HT1080 (cell line): ENCODE measurements around the gene TNFRSF6B. TPM values are rescaled to one million over a fixed set of nuclear protein-coding genes. Genes with fewer than 3 reads are reported as not detected.
"Not testable (repeated sequence)": the region's sequence is repeated elsewhere in the genome, so short reads cannot be mapped to it uniquely, and the experiment has no call there.

ENCODE experiments used
- DNase-seq: peaks from one replicate; pipeline ENCODE4 v3.0.0-alpha.2; 2015; ENCODE audit warnings: low read depth
- polyA plus RNA-seq, 2 experiments: library from polyadenylated mRNA; depleted of rRNA; stranded (reverse); fragments of >200 nt; gene quantifications; 2 replicates each; pipeline ENCODE4 v1.2.3, GENCODE V29; 2015
- total RNA-seq: library from RNA; depleted of rRNA; stranded (reverse); fragments of >200 nt; shearing (Covaris generic); gene quantifications from 2 replicates; pipeline ENCODE4 v1.2.3, GENCODE V29; 2014; rRNA removed

The TNFRSF6B gene, protein sequence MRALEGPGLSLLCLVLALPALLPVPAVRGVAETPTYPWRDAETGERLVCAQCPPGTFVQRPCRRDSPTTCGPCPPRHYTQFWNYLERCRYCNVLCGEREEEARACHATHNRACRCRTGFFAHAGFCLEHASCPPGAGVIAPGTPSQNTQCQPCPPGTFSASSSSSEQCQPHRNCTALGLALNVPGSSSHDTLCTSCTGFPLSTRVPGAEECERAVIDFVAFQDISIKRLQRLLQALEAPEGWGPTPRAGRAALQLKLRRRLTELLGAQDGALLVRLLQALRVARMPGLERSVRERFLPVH
- 5.9 and 7.2 TPM in 2 replicates for total RNA-seq
- polyA plus RNA-seq (2015; cell fraction: cytosol; rRNA removed) = 3.0 and 3.7 TPM in 2 replicates
- 16.0 and 16.9 TPM in 2 replicates for polyA plus RNA-seq (2015; cell fraction: nucleus; rRNA removed)

DNA sequence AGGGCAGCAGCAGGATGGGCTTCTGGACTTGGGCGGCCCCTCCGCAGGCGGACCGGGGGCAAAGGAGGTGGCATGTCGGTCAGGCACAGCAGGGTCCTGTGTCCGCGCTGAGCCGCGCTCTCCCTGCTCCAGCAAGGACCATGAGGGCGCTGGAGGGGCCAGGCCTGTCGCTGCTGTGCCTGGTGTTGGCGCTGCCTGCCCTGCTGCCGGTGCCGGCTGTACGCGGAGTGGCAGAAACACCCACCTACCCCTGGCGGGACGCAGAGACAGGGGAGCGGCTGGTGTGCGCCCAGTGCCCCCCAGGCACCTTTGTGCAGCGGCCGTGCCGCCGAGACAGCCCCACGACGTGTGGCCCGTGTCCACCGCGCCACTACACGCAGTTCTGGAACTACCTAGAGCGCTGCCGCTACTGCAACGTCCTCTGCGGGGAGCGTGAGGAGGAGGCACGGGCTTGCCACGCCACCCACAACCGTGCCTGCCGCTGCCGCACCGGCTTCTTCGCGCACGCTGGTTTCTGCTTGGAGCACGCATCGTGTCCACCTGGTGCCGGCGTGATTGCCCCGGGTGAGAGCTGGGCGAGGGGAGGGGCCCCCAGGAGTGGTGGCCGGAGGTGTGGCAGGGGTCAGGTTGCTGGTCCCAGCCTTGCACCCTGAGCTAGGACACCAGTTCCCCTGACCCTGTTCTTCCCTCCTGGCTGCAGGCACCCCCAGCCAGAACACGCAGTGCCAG lies at the start of gene TNFRSF6B:
Gene TNFRSF6B, plus strand, starts transcription at position 25 of the 729 bp plus-strand sequence. Its CDS starts 116 bp downstream, at position 141.
- DNase-seq = no peak

DNA sequence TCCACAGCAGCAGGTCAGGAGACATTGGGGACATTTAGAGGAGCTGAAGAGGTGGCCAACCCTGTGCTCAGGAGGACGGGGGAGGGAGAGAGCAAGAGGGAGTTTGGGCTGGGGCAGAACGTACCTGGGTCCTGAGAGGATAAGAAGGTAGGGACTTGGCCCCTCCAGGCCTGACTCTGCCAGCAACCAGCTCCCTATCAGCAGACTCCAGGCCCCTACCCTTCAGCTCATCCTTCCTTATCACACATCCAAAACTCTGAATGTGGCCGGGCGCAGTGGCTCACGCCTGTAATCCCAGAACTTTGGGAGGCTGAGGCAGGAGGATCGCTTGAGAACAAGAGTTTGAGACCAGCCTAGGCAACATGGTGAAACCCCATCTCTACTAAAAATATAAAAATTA lies 48.3 kb upstream of the TNFRSF6B start:
- DNase-seq = no peak

DNA sequence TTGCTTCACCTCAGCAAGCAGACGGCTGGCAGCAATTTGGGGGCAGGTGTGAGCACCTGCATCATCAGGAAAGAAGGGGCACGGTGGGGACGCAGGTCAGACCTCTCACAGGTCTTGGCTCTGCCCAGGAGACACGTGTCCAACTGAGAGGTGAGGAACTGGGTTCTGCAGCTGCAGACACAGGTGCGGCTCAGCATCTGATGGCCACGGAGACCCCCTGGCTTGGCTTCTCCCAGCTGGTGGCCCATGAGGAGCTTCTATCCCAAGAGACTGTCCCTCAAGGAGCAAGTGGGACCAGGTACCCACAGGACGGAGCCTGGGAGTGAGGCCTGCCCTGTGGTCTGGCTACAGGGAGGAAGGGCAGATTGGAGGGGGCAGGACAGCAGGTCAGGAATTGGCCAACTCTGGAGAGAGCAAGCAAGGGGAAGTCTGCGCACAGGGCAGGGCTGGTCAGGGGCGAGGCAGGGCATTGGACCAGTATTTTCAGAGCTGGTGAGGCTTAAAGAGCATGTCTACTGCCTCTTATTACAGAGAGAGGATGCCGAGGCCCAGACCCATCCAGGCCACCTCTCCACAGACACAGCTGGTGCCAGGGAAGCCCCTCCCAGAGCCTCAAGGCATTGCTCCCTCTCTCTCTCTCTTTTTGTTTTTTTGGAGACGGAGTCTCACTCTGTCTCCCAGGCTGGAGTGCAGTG lies 47.4 kb upstream of the TNFRSF6B start:
- DNase-seq = no peak

DNA sequence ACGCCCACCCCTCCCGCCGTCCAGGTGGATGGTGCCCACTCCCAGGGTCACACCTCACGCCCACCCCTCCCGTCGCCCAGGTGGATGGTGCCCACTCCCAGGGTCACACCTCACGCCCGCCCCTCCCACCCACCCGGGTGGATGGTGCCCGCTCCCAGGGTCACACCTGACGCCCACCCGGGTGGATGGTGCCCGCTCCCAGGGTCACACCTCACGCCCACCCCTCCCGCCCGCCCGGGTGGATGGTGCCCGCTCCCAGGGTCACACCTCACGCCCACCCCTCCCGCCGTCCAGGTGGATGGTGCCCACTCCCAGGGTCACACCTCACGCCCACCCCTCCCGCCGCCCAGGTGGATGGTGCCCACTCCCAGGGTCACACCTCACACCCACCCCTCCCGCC lies 46.0 kb upstream of the TNFRSF6B start:
- DNase-seq = not testable (repeated sequence)

DNA sequence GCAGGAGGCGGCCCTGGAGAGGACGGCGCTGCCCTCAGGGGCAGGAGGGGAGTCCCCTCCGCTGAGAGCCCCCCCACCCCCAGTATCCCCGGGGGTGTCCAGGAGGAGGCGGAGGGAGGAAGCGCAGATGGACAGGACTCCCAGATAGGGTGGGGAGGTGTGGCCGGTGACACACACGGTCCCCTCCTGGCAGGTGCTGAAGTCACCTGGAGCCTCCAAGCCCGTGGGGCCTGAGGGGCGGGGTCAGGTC lies 44.6 kb upstream of the TNFRSF6B start:
- DNase-seq = no peak

DNA sequence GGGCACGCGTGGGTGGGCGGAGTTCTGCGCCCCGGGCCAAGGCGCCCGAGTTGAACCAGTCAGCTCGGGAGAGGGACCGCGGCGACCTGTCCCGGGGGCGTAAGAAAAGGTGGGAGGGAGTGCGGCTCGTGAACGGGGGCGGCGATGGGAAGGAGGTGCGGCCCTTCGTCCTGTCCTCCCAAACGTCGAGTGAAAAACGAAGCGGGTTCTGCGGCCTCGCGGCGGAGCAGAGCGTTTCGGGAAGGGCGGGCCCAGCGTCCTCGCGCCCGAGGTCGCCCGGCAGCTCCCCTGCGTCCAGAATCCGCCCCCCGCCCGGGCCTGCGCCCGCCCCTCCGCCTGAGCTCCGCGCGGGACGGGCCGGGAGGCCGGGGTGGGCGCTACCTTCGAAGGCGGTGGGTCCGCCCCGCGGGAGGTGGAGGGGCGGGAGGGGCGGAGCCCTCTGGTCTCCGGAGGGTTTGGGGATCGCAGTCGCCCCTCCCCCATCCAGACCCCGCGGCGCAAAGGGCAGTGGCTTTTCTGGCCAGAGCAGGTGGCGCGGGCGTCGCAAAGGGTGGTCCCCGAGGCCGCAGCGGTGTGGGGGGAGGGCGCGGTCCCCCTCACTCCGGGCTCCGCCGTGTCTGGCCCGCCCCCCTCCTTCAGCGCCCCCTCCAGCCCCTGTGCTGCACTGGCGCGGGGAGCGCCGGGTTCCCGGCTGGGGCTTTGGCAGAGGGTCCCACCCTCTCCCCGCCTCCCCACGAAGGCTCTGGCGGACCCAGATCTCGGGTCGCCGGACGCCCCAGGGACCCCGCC lies 44.1 kb upstream of the TNFRSF6B start:
- DNase-seq = no peak

DNA sequence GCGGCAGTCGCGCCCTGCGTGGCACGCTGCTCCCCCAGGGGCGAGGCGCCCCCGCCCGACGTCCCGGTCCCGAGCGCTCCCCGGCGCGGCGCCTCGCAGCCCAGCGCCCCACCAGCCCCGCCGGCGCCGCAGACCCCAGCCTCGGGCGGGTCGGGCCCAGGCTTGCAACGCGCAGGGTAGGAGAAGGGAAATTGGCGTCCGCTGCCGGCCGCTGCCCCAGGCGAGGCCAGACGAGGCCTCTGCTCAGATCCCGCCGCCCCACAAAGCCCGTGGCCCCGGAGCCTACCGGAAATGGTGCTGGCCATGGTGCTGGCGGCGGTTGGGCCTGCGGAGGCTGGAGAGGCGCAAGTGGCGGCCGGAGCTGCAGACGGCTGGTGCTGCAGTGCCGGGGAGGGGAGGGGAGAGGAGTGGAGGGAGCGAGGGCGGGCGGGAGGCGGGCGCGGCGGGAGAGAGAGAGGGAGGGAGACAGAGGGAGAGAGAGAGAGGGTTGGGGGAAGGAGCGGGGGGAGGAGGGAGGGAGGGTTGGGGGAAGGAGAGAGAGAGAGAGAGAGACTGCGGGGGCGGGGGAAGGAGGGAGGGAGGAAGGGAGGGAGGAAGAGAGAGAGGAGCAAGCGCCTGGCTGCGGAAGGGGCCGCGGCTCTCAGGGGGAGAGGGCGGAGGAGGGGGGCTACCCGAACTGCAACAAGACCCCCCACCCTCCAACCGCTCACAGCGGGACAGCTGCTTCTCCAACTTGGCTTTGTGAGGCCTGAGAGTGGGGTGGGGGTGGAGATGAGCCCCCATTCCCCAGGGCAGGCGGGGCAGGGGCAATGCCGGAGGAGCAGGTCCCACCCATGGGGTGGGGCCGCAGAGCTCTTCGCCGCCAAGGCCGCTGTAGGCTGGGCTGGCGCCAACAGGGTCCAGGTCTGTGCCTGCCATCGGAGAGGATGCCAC lies 43.1 kb upstream of the TNFRSF6B start, which contains the start of gene STMN3:
Gene STMN3, minus strand, starts transcription at position 384 of the 933 bp plus-strand sequence. Its CDS starts 79 bp downstream, at position 305.
- peak; percentile 67 for DNase-seq

DNA sequence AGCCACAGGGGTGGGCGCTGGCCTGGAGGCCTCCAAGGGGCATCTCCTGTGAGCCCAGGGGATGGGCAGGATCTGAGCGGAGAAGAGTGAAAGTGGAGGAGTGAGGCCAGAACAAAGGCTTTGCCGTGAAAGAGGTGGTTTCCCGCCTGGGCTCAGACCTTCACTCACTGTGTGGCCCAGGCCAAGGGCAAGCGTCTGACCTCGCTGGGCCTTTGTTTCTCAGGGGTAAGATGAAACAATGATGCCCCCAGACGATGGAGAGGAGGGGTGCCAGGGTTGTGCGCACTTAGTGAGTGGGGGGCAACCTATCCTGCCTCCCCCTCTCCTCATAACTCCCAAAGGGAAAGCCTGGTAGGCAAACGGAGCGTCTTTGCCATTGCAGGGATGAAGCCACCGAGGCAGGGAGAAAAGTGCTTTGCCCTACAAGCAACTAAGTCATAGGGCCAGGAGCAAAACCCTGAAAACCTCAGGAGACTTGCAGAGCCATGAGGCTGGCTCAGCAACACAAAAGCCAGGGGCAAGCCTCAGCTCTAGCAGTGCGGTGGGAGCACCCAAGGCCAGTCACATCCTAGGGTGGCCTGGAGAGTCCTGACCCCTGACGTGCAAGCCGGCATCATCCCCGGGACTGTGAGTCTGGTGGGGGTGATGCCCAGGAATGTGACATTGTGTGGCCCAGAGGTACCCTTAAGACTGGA lies 42.3 kb upstream of the TNFRSF6B start:
- no peak for DNase-seq

DNA sequence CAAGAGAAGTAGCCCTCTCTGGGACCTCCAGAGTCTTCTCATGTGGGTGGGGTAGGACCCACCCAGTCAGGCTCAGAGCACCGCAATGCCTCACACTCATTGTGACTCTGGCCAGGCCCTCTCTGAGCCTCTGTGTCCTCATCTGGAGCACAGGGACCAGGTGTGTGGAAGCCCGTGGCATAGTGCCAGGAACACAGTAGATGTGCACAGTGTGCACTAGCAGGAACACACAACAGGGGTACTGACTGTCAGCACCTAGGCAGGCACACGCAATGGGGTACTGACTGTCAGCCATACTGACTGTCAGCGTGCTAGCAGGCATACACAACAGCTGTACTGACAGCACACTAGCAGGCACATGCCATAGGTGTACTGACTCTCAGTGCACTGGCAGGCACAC lies 41.2 kb upstream of the TNFRSF6B start:
- no peak for DNase-seq

DNA sequence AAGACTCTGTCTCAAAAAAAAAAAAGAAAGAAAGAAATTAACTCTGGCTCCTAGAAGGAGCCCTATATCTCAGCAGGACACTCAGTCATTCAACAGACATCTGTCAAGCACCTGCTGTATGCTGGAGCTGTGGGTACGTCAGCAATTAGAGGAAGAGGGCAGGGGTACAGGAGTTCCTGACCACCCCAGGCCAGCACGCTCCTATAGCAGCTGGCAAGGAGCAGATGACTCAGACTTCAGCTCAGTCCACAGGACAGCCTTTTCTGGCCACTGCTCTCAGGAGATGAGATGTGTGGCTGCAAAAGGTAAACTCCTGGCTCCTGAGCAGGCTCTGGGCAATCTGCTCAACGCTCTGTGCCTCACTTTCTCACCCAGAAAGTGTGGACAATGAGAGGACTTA lies 40.0 kb upstream of the TNFRSF6B start:
- DNase-seq = no peak

DNA sequence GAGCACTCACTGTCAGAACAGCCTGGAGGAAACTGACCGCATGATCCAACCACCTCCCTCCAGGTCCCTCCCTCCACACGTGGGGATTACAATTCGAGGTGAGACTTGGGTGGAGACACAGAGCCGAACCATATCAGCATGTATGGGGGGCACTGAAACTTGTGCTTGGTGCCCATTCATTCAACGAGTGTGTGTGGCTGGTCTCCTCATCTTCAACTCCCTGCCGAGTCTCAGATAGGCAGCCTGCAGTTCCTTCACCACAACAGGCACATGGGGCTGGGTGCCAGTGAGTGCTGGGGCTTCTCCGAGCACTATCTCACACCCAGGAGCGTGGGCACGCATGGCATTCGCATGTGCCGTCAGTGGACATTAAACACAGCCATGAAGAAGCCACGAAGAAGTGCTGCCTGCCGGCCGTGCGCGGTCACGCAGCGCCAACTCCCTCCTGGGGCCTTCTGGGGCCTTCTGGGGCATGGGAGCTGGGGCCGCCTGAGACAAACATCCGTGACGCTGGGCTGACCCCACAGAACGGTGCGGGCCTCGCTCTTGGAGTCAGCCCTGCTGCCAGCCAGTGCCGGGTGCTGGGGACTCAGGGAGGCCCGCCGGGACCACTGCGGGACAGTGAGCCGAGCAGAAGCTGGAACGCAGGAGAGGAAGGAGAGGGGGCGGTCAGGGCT lies 39.1 kb upstream of the TNFRSF6B start:
- DNase-seq = no peak

DNA sequence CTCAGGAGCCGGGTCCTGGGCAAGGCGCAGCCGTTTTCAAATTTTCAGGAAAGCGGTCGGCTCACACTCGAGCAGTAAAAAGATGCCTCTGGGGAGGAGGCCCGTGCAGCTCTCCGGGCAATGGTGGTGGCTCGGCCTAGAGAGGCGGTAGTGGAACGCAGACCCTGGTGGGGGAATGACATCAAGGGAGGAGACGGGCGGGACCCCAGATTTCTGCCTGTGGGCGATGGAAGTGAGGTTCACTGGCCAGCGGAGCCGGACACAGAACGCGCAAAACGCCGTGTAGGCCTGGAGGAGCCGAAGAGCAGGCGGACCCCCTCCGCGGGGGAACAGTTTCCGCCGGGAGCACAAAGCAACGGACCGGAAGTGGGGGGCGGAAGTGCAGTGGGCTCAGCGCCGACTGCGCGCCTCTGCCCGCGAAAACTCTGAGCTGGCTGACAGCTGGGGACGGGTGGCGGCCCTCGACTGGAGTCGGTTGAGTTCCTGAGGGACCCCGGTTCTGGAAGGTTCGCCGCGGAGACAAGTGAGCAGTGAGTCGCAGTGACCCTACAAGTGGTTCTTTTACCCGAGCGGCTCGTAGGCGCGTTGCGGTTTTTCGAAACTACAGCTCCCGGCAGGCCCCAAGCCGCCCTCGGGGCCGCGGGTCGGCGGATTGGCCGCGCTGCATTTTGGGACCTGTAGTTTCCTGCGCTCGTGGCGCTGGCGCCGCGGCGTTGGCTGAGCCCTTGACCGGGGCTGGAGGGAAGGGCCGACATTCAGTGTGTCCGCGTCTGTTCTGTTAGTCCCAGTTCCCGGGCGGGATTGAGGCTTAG lies 38.3 kb upstream of the TNFRSF6B start, which contains the start of gene RTEL1:
Gene RTEL1, plus strand, starts transcription at position 376 of the 812 bp plus-strand sequence. CDS start 1,091 bp downstream, outside the sequence.
- peak; percentile 87 for DNase-seq

DNA sequence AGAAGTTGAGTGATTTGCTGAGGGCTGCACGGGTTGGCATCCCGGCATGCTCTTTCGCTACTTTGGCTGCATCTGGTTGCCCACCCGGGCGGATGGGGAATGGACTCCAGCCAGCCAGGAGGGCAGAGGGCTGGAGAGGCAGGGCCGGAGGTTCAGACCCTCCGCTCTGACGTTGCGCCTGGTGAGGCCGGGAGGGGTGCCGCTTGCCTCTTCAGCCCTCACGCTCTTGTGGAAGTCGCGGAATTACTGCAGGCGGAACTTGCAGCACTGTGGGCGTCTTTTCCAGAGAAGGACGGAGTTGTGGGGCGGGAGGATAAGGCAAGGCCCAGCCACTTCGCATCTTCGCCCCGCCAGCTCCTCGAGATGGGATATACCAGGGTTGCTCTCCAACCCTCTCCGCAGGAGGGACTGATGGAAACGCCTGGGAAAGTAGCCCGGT lies 37.7 kb upstream of the TNFRSF6B start:
- no peak for DNase-seq

DNA sequence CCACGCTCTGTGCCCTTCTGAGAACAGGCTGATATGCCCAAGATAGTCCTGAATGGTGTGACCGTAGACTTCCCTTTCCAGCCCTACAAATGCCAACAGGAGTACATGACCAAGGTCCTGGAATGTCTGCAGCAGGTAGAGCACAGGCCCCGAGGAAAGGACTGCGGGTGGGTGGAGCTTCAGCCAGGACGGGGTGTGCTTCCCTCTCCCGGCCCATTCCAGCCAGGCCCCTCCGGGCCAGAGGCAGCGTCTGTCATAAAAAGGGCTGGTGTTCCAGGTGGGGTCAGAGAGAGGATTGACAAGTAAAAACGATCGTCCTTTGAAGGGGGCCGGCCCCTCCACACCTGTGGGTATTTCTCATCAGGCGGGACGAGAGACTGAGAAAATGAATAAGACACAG lies 37.1 kb upstream of the TNFRSF6B start:
- no peak for DNase-seq

DNA sequence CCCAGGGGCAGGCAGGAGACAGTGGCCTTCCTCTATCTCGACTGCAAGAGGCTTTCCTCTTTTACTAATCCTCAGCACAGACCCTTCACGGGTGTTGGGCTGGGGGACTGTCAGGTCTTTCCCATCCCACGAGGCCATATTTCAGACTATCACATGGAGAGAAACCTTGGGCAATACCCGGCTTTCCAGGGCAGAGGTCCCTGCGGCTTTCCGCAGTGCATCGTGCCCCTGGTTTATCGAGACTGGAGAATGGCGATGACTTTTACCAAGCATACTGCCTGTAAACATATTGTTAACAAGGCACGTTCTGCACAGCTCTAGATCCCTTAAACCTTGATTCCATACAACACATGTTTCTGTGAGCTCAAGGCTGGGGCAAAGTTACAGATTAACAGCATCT lies 36.3 kb upstream of the TNFRSF6B start:
- not testable (repeated sequence) for DNase-seq

DNA sequence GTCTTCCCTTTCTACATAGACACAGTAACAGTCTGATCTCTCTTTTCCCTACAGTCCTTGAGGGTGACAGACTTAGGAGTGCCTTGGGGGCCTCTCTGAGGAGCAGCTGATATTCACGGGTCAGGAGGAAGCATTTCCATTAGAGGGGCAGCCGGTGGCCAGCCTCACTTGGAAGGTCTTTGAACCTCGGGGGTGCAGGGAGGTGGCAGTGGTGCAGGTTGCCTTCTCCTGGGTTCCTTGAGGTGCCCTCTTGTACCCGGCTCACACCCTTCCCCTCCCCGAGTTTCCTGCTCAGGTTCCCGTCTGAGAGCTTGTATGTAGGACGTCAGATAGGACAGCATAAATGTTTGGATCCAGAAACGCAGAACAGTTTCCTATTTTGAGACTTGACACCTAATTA lies 35.8 kb upstream of the TNFRSF6B start:
- DNase-seq = no peak

DNA sequence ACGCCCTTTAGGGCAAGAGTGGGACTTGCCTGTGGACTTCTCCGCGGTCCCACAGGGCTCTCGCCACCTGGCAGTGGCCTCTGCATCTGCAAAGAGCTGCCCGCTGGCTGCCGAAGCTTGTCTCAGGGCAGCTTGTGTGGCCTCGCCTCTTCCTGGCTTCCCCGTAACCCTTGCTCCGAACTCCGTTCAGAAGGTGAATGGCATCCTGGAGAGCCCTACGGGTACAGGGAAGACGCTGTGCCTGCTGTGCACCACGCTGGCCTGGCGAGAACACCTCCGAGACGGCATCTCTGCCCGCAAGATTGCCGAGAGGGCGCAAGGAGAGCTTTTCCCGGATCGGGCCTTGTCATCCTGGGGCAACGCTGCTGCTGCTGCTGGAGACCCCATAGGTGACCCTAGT lies 35.3 kb upstream of the TNFRSF6B start:
- DNase-seq = no peak
